ENCODE measurements around the gene ATP6AP1.

The ATP6AP1 gene

DNA sequence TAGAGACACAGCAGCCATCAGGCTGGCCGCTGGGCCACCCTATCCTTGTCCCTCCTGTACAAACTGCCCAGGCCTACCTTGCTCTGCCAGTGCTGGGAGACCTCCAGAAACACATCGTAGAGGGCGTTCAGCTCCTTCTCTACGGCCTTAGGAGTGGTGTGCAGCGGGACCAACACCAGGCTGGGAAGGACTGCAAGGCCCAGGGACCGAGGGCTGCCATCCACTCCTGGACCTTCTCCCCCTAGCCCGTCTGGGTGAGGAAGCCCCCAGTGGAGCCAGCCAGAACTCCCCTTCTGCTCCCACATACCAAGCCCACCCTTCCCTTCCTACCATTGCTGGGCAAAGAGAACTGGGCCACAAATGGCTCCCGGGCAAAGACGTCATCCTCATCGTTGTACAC, 25.3 kb upstream of the ATP6AP1 start:
- Histone ChIP-seq H3K79me2 (ENCODE audit: insufficient read depth, low read length) (peaks cover 10% of the 10 kb centered on the region; the same call in 1 of the 2 replicates), H3K27me3 (ENCODE audit: low read length) (no peaks in the 10 kb centered on the region), H3K9me3 (ENCODE audit: insufficient read depth, low read length) (no peaks in the 10 kb centered on the region), H4K20me1 (ENCODE audit: low read depth, low read length) (no peaks in the 10 kb centered on the region; the same call in 1 of the 2 replicates), H3K27ac (ENCODE audit: low read depth, low read length) (no peak overlapping the region), H3K4me3 (ENCODE audit: insufficient read depth, low read length, poor library complexity, severe bottlenecking) (no peak overlapping the region), H3K9ac (ENCODE audit: low read length) (no peak overlapping the region), H2AFZ (ENCODE audit: low read depth, low read length, severe bottlenecking) (no peak overlapping the region), H3K4me2 (ENCODE audit: low read depth, low read length, poor library complexity, severe bottlenecking) (no peak overlapping the region), H3K9me2 (replicated peaks; ENCODE audit: insufficient read depth, low read length) (no peaks in the 10 kb centered on the region), H3F3A (ENCODE audit: insufficient read depth) (peaks cover 45% of the 10 kb centered on the region), H3K36me3 (ENCODE audit: low read length) (peaks cover 12% of the 10 kb centered on the region)
- TF ChIP-seq EZH2phosphoT487 (conservative IDR thresholded peaks at IDR 0.05; ENCODE audit: low read length), result no peak
- no peak for TF ChIP-seq CTCF (IDR thresholded peaks at IDR 0.05; ENCODE audit: insufficient read depth, low read length, poor library complexity, severe bottlenecking)

GRCh38 chrX:154403858-154404257, 24.6 kb upstream of the ATP6AP1 start:
- Histone ChIP-seq H3K9ac (ENCODE audit: low read length) (no peak overlapping the region), H3K4me2 (ENCODE audit: low read depth, low read length, poor library complexity, severe bottlenecking) (no peak overlapping the region), H3K36me3 (ENCODE audit: low read length) (peaks cover 11% of the 10 kb centered on the region), H3K4me3 (ENCODE audit: insufficient read depth, low read length, poor library complexity, severe bottlenecking) (no peak overlapping the region), H2AFZ (ENCODE audit: low read depth, low read length, severe bottlenecking) (no peak overlapping the region), H3K9me3 (ENCODE audit: insufficient read depth, low read length) (no peaks in the 10 kb centered on the region), H3K27me3 (ENCODE audit: low read length) (no peaks in the 10 kb centered on the region), H4K20me1 (ENCODE audit: low read depth, low read length) (no peaks in the 10 kb centered on the region; the same call in 1 of the 2 replicates), H3K27ac (ENCODE audit: low read depth, low read length) (no peak overlapping the region), H3F3A (ENCODE audit: insufficient read depth) (peaks cover 39% of the 10 kb centered on the region), H3K9me2 (replicated peaks; ENCODE audit: insufficient read depth, low read length) (no peaks in the 10 kb centered on the region), H3K79me2 (ENCODE audit: insufficient read depth, low read length) (peaks cover 6% of the 10 kb centered on the region; the same call in 1 of the 2 replicates)
- no peak for TF ChIP-seq CTCF (IDR thresholded peaks at IDR 0.05; ENCODE audit: insufficient read depth, low read length, poor library complexity, severe bottlenecking)
- TF ChIP-seq EZH2phosphoT487 (conservative IDR thresholded peaks at IDR 0.05; ENCODE audit: low read length), result no peak

- Histone ChIP-seq H4K20me1 (ENCODE audit: low read depth, low read length) (no peaks in the 10 kb centered on the region), H3K9me2 (replicated peaks; ENCODE audit: insufficient read depth, low read length) (no peaks in the 10 kb centered on the region), H3K27ac (ENCODE audit: low read depth, low read length) (no peak overlapping the region), H3K9ac (ENCODE audit: low read length) (no peak overlapping the region), H3K9me3 (ENCODE audit: insufficient read depth, low read length) (no peaks in the 10 kb centered on the region), H3K4me2 (ENCODE audit: low read depth, low read length, poor library complexity, severe bottlenecking) (no peak overlapping the region), H3F3A (ENCODE audit: insufficient read depth) (peaks cover 31% of the 10 kb centered on the region), H3K79me2 (ENCODE audit: insufficient read depth, low read length) (no peaks in the 10 kb centered on the region), H3K4me3 (ENCODE audit: insufficient read depth, low read length, poor library complexity, severe bottlenecking) (no peak overlapping the region), H2AFZ (ENCODE audit: low read depth, low read length, severe bottlenecking) (no peak overlapping the region), H3K36me3 (ENCODE audit: low read length) (peaks cover 3% of the 10 kb centered on the region; the same call in 1 of the 2 replicates), H3K27me3 (ENCODE audit: low read length) (no peaks in the 10 kb centered on the region)
- TF ChIP-seq EZH2phosphoT487 (conservative IDR thresholded peaks at IDR 0.05; ENCODE audit: low read length), result no peak
- no peak for TF ChIP-seq CTCF (IDR thresholded peaks at IDR 0.05; ENCODE audit: insufficient read depth, low read length, poor library complexity, severe bottlenecking)
These were observed 23.8 kb upstream of the ATP6AP1 start for GRCh38 chrX:154404625-154405192.
